ENCODE results near the gene DNASE1L1. TPM values are rescaled to one million over a fixed set of nuclear protein-coding genes. Genes with fewer than 3 reads are reported as not detected.

Gene DNASE1L1
- polyA plus RNA-seq, 1 donor from 2014 or later, result 9.2 TPM

- TF ChIP-seq REST (IDR thresholded peaks at IDR 0.05; ENCODE audit: borderline replicate concordance) (no peak), RAD21 (conservative IDR thresholded peaks at IDR 0.05) (no peak)
Measured at GRCh38 chrX:154365997-154366665, 42.9 kb downstream of the DNASE1L1 start (continued).

- Histone ChIP-seq H3K9me2 (ENCODE audit: insufficient read depth, low read length) (no peaks in the 10 kb centered on the region), H3K4me3 (ENCODE audit: low read length) (no peak overlapping the region), H3K9me3 (ENCODE audit: low read length) (no peaks in the 10 kb centered on the region), H3K27me3 (ENCODE audit: insufficient read depth, low read depth, low read length) (no peaks in the 10 kb centered on the region), H3K36me3 (ENCODE audit: insufficient read depth, low read length) (no peaks in the 10 kb centered on the region), H3F3A (ENCODE audit: insufficient read depth, low read length, poor library complexity, severe bottlenecking) (no peaks in the 10 kb centered on the region), H2AFZ (ENCODE audit: low read depth, low read length) (no peak overlapping the region), H3K27ac (ENCODE audit: low read length) (no peak overlapping the region), H3K9ac (ENCODE audit: low read length) (no peak overlapping the region), H4K20me1 (ENCODE audit: insufficient read depth) (no peaks in the 10 kb centered on the region), H3K79me2 (replicated peaks; ENCODE audit: insufficient read depth, low read length) (peaks cover 23% of the 10 kb centered on the region), H3K4me2 (ENCODE audit: low read length) (no peak overlapping the region)
- TF ChIP-seq EP300 (conservative IDR thresholded peaks at IDR 0.05; ENCODE audit: poor library complexity, severe bottlenecking), result no peak
- no peak for TF ChIP-seq RAD21 (conservative IDR thresholded peaks at IDR 0.05)
- no peak for TF ChIP-seq SMC3 (conservative IDR thresholded peaks at IDR 0.05; ENCODE audit: poor library complexity)
- no peak for TF ChIP-seq TAF1 (IDR thresholded peaks at IDR 0.05; ENCODE audit: low read depth)
- TF ChIP-seq MXI1 (conservative IDR thresholded peaks at IDR 0.05; ENCODE audit: poor library complexity, severe bottlenecking), result no peak
- no peak for TF ChIP-seq POLR2AphosphoS5 (IDR thresholded peaks at IDR 0.05)
- no peak for TF ChIP-seq REST (IDR thresholded peaks at IDR 0.05; ENCODE audit: borderline replicate concordance)
Measured at GRCh38 chrX:154365052-154365600, 43.9 kb downstream of the DNASE1L1 start.

GRCh38 chrX:154363706-154364439 is 45.2 kb downstream of the DNASE1L1 start:
- Histone ChIP-seq H3K4me3 (ENCODE audit: low read length) (no peak overlapping the region), H3K27ac (ENCODE audit: low read length) (no peak overlapping the region), H3K79me2 (replicated peaks; ENCODE audit: insufficient read depth, low read length) (peaks cover 11% of the 10 kb centered on the region), H3K9me2 (ENCODE audit: insufficient read depth, low read length) (no peaks in the 10 kb centered on the region), H3K36me3 (ENCODE audit: insufficient read depth, low read length) (no peaks in the 10 kb centered on the region), H3K4me2 (ENCODE audit: low read length) (no peak overlapping the region), H3F3A (ENCODE audit: insufficient read depth, low read length, poor library complexity, severe bottlenecking) (no peaks in the 10 kb centered on the region), H3K9me3 (ENCODE audit: low read length) (no peaks in the 10 kb centered on the region), H3K27me3 (ENCODE audit: insufficient read depth, low read depth, low read length) (no peaks in the 10 kb centered on the region), H2AFZ (ENCODE audit: low read depth, low read length) (no peak overlapping the region), H3K9ac (ENCODE audit: low read length) (no peak overlapping the region), H4K20me1 (ENCODE audit: insufficient read depth) (no peaks in the 10 kb centered on the region)
- TF ChIP-seq POLR2AphosphoS5 (IDR thresholded peaks at IDR 0.05) (no peak), SMC3 (conservative IDR thresholded peaks at IDR 0.05; ENCODE audit: poor library complexity) (no peak), REST (IDR thresholded peaks at IDR 0.05; ENCODE audit: borderline replicate concordance) (no peak), CTCF (IDR thresholded peaks at IDR 0.05; ENCODE audit: poor library complexity, severe bottlenecking) (no peak), MXI1 (conservative IDR thresholded peaks at IDR 0.05; ENCODE audit: poor library complexity, severe bottlenecking) (no peak), EZH2 (IDR thresholded peaks at IDR 0.05; ENCODE audit: borderline replicate concordance, insufficient read depth, low read length, poor library complexity, severe bottlenecking) (no peak), EP300 (conservative IDR thresholded peaks at IDR 0.05; ENCODE audit: poor library complexity, severe bottlenecking) (no peak), TAF1 (IDR thresholded peaks at IDR 0.05; ENCODE audit: low read depth) (no peak), RAD21 (conservative IDR thresholded peaks at IDR 0.05) (no peak)

Data from neural cell (in vitro differentiated cells).